Endodermal cell (in vitro differentiated cells): Measurements from ENCODE around the gene KLF3. TPM values are rescaled to one million over a fixed set of nuclear protein-coding genes. Genes with fewer than 3 reads are reported as not detected.

Experiments
- DNase-seq: peaks from one replicate; pipeline ENCODE4 v3.0.0-alpha.2; 2017
- H3K27ac ChIP-seq: 2 replicates; pipeline ENCODE4 v1.5.1; 2013; ENCODE audit warnings: mild to moderate bottlenecking, low read depth, low read length, moderate library complexity
- H3K27me3 ChIP-seq: 2 replicates; pipeline ENCODE4 v1.6.1; 2013; ENCODE audit warnings: mild to moderate bottlenecking, low read length, moderate library complexity; ENCODE audit not compliant: insufficient read depth, control insufficient read depth, poor library complexity, severe bottlenecking
- H3K36me3 ChIP-seq: 2 replicates; pipeline ENCODE4 v1.7.0; 2013; ENCODE audit warnings: mild to moderate bottlenecking, low read length, moderate library complexity; ENCODE audit not compliant: control insufficient read depth, insufficient read depth
- H3K4me1 ChIP-seq: one replicate; pipeline ENCODE4 v1.7.0; 2013; ENCODE audit warnings: low read length; ENCODE audit not compliant: control insufficient read depth, insufficient read depth
- H3K4me3 ChIP-seq: 2 replicates; pipeline ENCODE4 v1.5.1; 2013; ENCODE audit warnings: mild to moderate bottlenecking, low read length, moderate library complexity
- H3K9ac ChIP-seq: 2 replicates; pipeline ENCODE4 v1.6.1; 2013; ENCODE audit warnings: mild to moderate bottlenecking, low read length, moderate library complexity; ENCODE audit not compliant: poor library complexity, severe bottlenecking; ENCODE audit errors: extremely low read depth
- H3K9me3 ChIP-seq: 2 replicates; pipeline ENCODE4 v1.6.1; 2013; ENCODE audit warnings: mild to moderate bottlenecking, low read length, moderate library complexity; ENCODE audit not compliant: control insufficient read depth
- H3K27ac Mint-ChIP-seq: 2 replicates; pipeline ENCODE4 v1.8.0; 2020; ENCODE audit warnings: mixed read lengths
- H3K27me3 Mint-ChIP-seq: 2 replicates; pipeline ENCODE4 v1.8.0; 2021; ENCODE audit warnings: mild to moderate bottlenecking, mixed read lengths; ENCODE audit not compliant: insufficient read depth
- H3K36me3 Mint-ChIP-seq: 2 replicates; pipeline ENCODE4 v1.8.0; 2020; ENCODE audit warnings: low read depth, mixed read lengths
- H3K4me1 Mint-ChIP-seq: 2 replicates; pipeline ENCODE4 v1.8.0; 2020; ENCODE audit warnings: mixed read lengths
- H3K4me3 Mint-ChIP-seq: 2 replicates; pipeline ENCODE4 v1.8.0; 2020; ENCODE audit warnings: mild to moderate bottlenecking, moderate library complexity, mixed read lengths
- H3K9me3 Mint-ChIP-seq: 2 replicates; pipeline ENCODE4 v1.8.0; 2020; ENCODE audit warnings: mild to moderate bottlenecking, mixed read lengths
- CTCF ChIP-seq: fragments of 200-600 bp; sonication (generic); conservative IDR thresholded peaks from 2 replicates; pipeline ENCODE4 v1.5.0; 2021; ENCODE audit warnings: antibody characterized with exemption, mild to moderate bottlenecking
- WGBS, 2 experiments: methylation state at CpG; one replicate each; pipeline versions ENCODE4 v1.1.5 to v1.1.7; 2013; ENCODE audit warnings: missing lambda C conversion rate in 2 of 2, mixed read lengths in 1 of 2; ENCODE audit not compliant: insufficient coverage in 1 of 2, insufficient read length in 1 of 2; 5-methylcytosine and 5-hydroxymethylcytosine counted together
- total RNA-seq, 2 donors: library from RNA; stranded (reverse); fragmentation: NEBNext Ultra II Directional in 1 of 2; extraction: Animal tissue kit (Norgen Biotek cat#: 25700) in 1 of 2; gene quantifications; 2 replicates in 1 of 2; 3 replicates in 1 of 2; pipeline ENCODE4 v1.2.1, GENCODE V29; 2021

The KLF3 gene
- total RNA-seq, 2 donors from 2014 or later = 20.7 to 28.2 TPM

GRCh38 chr4:38703635-38704034 lies 39.6 kb downstream of the KLF3 start:
- Mint-ChIP-seq H3K4me1 (peaks cover 27% of the 10 kb centered on the region), H3K27me3 (peaks cover 6% of the 10 kb centered on the region), H3K36me3 (peaks cover 5% of the 10 kb centered on the region), H3K9me3 (no peaks in the 10 kb centered on the region), H3K4me3 (no peak overlapping the region), H3K27ac (no peak overlapping the region)
- no peaks in the 10 kb centered on the region for H3K9me3 ChIP-seq
- H3K9ac ChIP-seq = no peak overlapping the region
- H3K4me3 ChIP-seq = no peak overlapping the region
- H3K4me1 ChIP-seq = no peaks in the 10 kb centered on the region
- WGBS, 2 experiments = 89 to 93% methylated on average over 4 of the region's 4 CpGs
- no peak overlapping the region for H3K27ac ChIP-seq
- no peaks in the 10 kb centered on the region for H3K27me3 ChIP-seq
- TF ChIP-seq CTCF = no peak
- no peaks in the 10 kb centered on the region for H3K36me3 ChIP-seq
- no peak for DNase-seq

DNA sequence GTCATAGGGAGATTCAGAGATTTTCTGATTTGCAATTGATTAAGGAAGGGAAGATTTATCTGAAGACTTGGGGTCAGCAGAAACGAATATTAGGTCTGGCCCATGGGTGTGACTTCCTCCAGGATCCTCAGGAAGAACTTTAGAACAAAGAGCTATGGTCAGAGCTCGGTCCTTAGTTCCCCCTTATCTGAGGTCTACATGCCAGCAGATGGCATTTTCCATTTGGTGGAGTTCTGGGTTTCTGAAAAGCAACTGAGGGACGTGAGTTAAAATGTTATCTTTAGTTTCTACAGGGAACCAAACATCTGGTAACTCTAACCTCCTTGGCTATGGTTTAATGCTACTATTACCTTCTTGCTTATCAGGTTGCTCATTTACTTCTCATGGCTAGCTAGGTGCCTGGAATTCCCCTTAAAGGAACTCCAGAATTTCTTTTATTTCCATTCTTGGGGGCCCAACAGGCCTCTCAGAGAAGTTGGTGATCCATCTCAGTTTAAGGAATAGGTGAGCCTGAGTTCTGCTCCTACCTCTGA lies 40.7 kb downstream of the KLF3 start:
- Mint-ChIP-seq H3K4me3 (no peak overlapping the region), H3K9me3 (no peaks in the 10 kb centered on the region), H3K4me1 (peaks cover 27% of the 10 kb centered on the region), H3K36me3 (no peaks in the 10 kb centered on the region), H3K27me3 (peaks cover 6% of the 10 kb centered on the region), H3K27ac (no peak overlapping the region)
- H3K4me1 ChIP-seq = no peaks in the 10 kb centered on the region
- no peak overlapping the region for H3K9ac ChIP-seq
- H3K9me3 ChIP-seq = no peaks in the 10 kb centered on the region
- no peak for DNase-seq
- no peaks in the 10 kb centered on the region for H3K27me3 ChIP-seq
- H3K4me3 ChIP-seq = no peak overlapping the region
- H3K27ac ChIP-seq = no peak overlapping the region
- no peak for TF ChIP-seq CTCF
- H3K36me3 ChIP-seq = no peaks in the 10 kb centered on the region
- 89 to 100% methylated on average over 3 of the region's 3 CpGs for WGBS, 2 experiments

GRCh38 chr4:38706301-38706700 lies 42.3 kb downstream of the KLF3 start:
- Histone ChIP-seq H3K36me3 (no peaks in the 10 kb centered on the region), H3K9ac (no peak overlapping the region), H3K27ac (no peak overlapping the region), H3K4me1 (no peaks in the 10 kb centered on the region), H3K4me3 (no peak overlapping the region), H3K27me3 (no peaks in the 10 kb centered on the region), H3K9me3 (no peaks in the 10 kb centered on the region)
- DNase-seq = no peak
- Mint-ChIP-seq H3K27ac (no peak overlapping the region), H3K9me3 (no peaks in the 10 kb centered on the region), H3K27me3 (peaks cover 6% of the 10 kb centered on the region), H3K36me3 (no peaks in the 10 kb centered on the region), H3K4me3 (no peak overlapping the region), H3K4me1 (peaks cover 21% of the 10 kb centered on the region)
- TF ChIP-seq CTCF = no peak
- WGBS, 2 experiments = 93 to 100% methylated on average over 1 to 2 of the region's 2 CpGs
